GM23248 (cell line): Measurements from ENCODE around the gene SCN4B. TPM values are rescaled to one million over a fixed set of nuclear protein-coding genes. Genes with fewer than 3 reads are reported as not detected.

Experiments
- DNase-seq: peaks from one replicate; pipeline ENCODE4 v3.0.0-alpha.2; 2015
- H2AFZ ChIP-seq: fragments of 200-600 bp; sonication (generic); 2 replicates; pipeline ENCODE4 v1.6.1; 2016; ENCODE audit warnings: antibody characterized with exemption
- H3F3A ChIP-seq: fragments of 200-600 bp; sonication (generic); 2 replicates; pipeline ENCODE4 v1.6.1; 2016; ENCODE audit warnings: mild to moderate bottlenecking, antibody characterized with exemption, mixed run types; ENCODE audit not compliant: insufficient read depth
- H3K27ac ChIP-seq: fragments of 200-600 bp; sonication (generic); 2 replicates; pipeline ENCODE4 v1.5.1; 2016; ENCODE audit warnings: mild to moderate bottlenecking
- H3K27me3 ChIP-seq: fragments of 200-600 bp; sonication (generic); replicated peaks from 2 replicates; pipeline ENCODE4 v1.6.1; 2016; ENCODE audit warnings: mild to moderate bottlenecking; ENCODE audit not compliant: insufficient read depth
- H3K36me3 ChIP-seq: fragments of 200-600 bp; sonication (generic); 2 replicates; pipeline ENCODE4 v1.6.1; 2016; ENCODE audit warnings: low read depth, mild to moderate bottlenecking
- H3K4me1 ChIP-seq: fragments of 200-600 bp; sonication (generic); 2 replicates; pipeline ENCODE4 v1.6.1; 2016; ENCODE audit warnings: mild to moderate bottlenecking; ENCODE audit not compliant: insufficient read depth
- H3K4me2 ChIP-seq: fragments of 200-600 bp; sonication (generic); one replicate; pipeline ENCODE4 v1.6.1; 2016; ENCODE audit warnings: mild to moderate bottlenecking; ENCODE audit not compliant: unreplicated experiment
- H3K4me3 ChIP-seq: fragments of 200-600 bp; sonication (generic); 2 replicates; pipeline ENCODE4 v1.5.1; 2016; ENCODE audit warnings: mild to moderate bottlenecking
- H3K79me2 ChIP-seq: fragments of 200-600 bp; sonication (generic); 2 replicates; pipeline ENCODE4 v1.6.1; 2016; ENCODE audit warnings: mild to moderate bottlenecking; ENCODE audit not compliant: insufficient read depth
- H3K9ac ChIP-seq: fragments of 200-600 bp; sonication (generic); 2 replicates; pipeline ENCODE4 v1.6.1; 2016; ENCODE audit warnings: mild to moderate bottlenecking
- H3K9me2 ChIP-seq: fragments of 200-600 bp; sonication (generic); 2 replicates; pipeline ENCODE4 v1.6.1; 2016; ENCODE audit warnings: mixed run types, mild to moderate bottlenecking, moderate library complexity; ENCODE audit not compliant: insufficient read depth
- H3K9me3 ChIP-seq: fragments of 200-600 bp; sonication (generic); one replicate; pipeline ENCODE4 v1.6.1; 2017; ENCODE audit warnings: low read depth
- H4K20me1 ChIP-seq: fragments of 200-600 bp; sonication (generic); 2 replicates; pipeline ENCODE4 v1.6.0; 2016; ENCODE audit not compliant: insufficient read depth
- EZH2 ChIP-seq: fragments of 200-600 bp; sonication (generic); IDR thresholded peaks from 2 replicates; pipeline ENCODE4 v1.6.1; 2018; ENCODE audit warnings: antibody characterized with exemption, mild to moderate bottlenecking; ENCODE audit not compliant: insufficient read depth, poor library complexity, severe bottlenecking
- EZH2phosphoT487 ChIP-seq: fragments of 200-600 bp; sonication (generic); IDR thresholded peaks from 2 replicates; pipeline ENCODE4 v1.6.1; 2018; ENCODE audit warnings: antibody characterized with exemption, moderate library complexity, mild to moderate bottlenecking, low read depth; ENCODE audit not compliant: insufficient read depth
- WGBS, 2 experiments: methylation state at CpG; one replicate each; pipeline ENCODE4 v1.1.6; 2015 to 2017; ENCODE audit warnings: low lambda C conversion rate in 2 of 2, low coverage in 1 of 2; ENCODE audit errors: missing lambda C conversion rate in 2 of 2; 5-methylcytosine and 5-hydroxymethylcytosine counted together
- in situ Hi-C: fragments of 300-500 bp; cut with MboI; formaldehyde crosslinking; loops from 2 replicates; pipeline ENCODE4 v1.15.0; 2020
- polyA plus RNA-seq: library from polyadenylated mRNA; unstranded; fragments of >200 nt; fragmentation: Nextera tagmentation; extraction: Ambion mirVana; gene quantifications from 2 replicates; pipeline ENCODE4 v1.2.1, GENCODE V29; 2016
- total RNA-seq: library from RNA; depleted of rRNA; stranded (reverse); fragments of >200 nt; shearing (Covaris generic); gene quantifications from 2 replicates; pipeline ENCODE4 v1.2.3, GENCODE V29; 2014

Gene SCN4B
- total and polyA plus RNA-seq, 2 experiments from 2014 or later, result not detected

DNA sequence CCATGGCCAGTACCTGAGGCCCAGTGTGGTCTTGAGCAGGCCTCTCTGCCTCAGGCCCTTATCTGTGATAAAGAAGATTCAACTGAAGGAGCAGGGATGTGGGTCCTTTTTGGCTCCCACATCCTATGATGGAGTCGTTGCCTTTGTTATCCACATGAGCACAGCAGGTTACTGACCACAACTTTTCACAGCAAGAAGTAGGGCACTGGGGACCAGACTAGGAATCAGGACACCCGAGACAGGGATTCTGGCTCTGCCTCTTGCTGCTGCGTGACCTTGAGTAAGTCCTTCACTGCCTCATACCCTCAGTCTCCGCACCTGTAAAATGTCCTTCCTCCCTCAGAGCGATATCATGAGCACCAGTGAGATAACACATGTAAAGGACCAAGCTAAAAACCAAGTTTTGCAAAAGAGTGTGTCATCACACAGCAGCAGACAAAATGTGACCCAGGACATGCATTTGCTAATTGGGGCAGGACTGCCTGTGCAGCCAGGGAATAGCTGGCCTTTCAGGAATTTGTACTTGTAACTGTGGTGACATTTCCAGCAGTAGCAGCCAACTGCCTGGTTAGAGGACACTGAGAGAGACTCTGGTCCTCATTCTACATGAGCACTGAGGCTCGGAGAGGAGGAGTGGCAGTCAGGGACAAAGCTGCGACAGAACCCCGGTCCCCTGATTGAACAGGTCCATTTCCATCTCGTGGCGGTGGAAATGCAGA lies 52.6 kb downstream of the SCN4B start:
- Histone ChIP-seq H3K9me3 (no peaks in the 10 kb centered on the region), H3K27ac (no peak overlapping the region), H4K20me1 (no peaks in the 10 kb centered on the region), H3K9me2 (no peaks in the 10 kb centered on the region), H3K4me2 (no peak overlapping the region), H3K36me3 (no peaks in the 10 kb centered on the region), H3K4me1 (no peaks in the 10 kb centered on the region), H3K79me2 (no peaks in the 10 kb centered on the region), H3K4me3 (no peak overlapping the region), H2AFZ (no peak overlapping the region), H3F3A (no peaks in the 10 kb centered on the region), H3K9ac (no peak overlapping the region), H3K27me3 (peaks cover 19% of the 10 kb centered on the region; the same call in 1 of the 2 replicates)
- 23 to 34% methylated on average over 9 to 10 of the region's 10 CpGs for WGBS, 2 experiments
- no peak for DNase-seq
- in situ Hi-C loops, result no loop called here
- TF ChIP-seq EZH2, result no peak
- TF ChIP-seq EZH2phosphoT487, result no peak

DNA sequence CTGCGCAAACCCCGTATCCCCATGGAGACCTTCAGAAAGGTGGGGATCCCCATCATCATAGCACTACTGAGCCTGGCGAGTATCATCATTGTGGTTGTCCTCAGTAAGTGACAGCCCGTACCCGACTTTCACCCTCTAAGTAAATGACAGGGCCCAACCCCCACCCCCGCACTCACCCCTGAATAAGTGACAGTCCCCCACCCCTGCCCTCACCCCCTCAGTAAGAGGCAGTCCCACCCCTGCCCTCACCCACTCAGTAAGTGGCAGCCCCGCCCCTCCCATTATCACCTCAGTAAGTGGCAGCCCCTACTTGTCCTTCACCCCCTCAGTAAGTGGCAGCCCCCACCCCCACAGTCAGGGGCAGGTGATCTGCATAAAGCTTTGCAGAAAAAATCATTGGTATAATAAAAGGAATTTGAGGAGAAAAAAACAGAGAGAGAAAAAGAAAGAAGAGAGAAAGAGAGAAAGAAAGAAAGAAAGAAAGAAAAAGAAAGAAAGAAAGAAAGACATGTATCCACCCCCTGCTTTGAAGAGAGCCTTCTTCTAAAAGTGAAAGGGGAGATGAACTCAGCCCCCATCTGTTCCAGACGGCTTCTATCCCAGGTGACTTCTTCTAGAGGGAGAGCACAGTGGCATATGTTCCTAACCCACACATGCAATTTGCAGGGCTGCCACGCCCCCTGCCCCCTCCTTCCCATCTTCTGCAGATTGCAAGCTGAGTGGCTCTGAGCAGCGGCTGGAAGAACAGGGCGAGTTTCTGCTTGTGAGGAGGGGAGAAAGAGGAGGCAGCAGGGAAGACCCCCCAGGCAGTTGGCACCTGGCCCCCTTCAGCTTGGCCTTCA lies 53.4 kb downstream of the SCN4B start:
- no peak for DNase-seq
- Histone ChIP-seq H3K9me3 (no peaks in the 10 kb centered on the region), H3K4me2 (no peak overlapping the region), H3K27me3 (peaks cover 25% of the 10 kb centered on the region; the same call in 1 of the 2 replicates), H3K9ac (no peak overlapping the region), H3K36me3 (no peaks in the 10 kb centered on the region), H3K4me3 (no peak overlapping the region), H3K9me2 (no peaks in the 10 kb centered on the region), H3F3A (no peaks in the 10 kb centered on the region), H3K79me2 (no peaks in the 10 kb centered on the region), H3K27ac (no peak overlapping the region), H2AFZ (no peak overlapping the region), H4K20me1 (no peaks in the 10 kb centered on the region), H3K4me1 (no peaks in the 10 kb centered on the region)
- TF ChIP-seq EZH2phosphoT487, result no peak
- TF ChIP-seq EZH2, result no peak
- 34 to 41% methylated on average over 9 to 11 of the region's 11 CpGs for WGBS, 2 experiments
- in situ Hi-C loops, result no loop called here

DNA sequence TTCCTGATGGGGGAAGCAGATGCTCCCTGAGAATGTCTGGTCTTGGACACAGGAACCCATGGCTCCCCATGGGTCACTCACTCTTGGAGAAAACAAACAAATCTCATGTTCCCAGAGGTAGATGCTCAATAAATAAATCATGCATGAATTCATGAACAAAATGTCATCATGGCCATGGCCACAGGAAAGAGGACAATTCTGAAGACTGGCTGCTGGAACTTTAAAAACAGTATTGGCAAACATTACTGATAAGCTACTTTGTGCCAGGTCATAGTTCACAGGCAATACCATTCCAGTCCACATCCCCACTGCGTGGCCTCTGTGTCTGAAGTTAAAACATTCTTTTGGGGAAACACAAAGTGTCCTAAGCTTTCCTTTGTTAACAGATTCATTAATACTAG lies 56.7 kb downstream of the SCN4B start:
- H4K20me1 ChIP-seq, result no peaks in the 10 kb centered on the region
- 22 to 30% methylated on average over 1 of the region's 1 CpG for whole genome bisulfite sequencing, 2 experiments
- H3F3A ChIP-seq, result no peaks in the 10 kb centered on the region
- no peaks in the 10 kb centered on the region for H3K9me3 ChIP-seq
- no peak for TF ChIP-seq EZH2phosphoT487
- no peak for TF ChIP-seq EZH2
- no peak for DNase-seq
- in situ Hi-C loops, result no loop called here
- H3K27me3 ChIP-seq, result 0 out of 2 replicates have a peak, but pooled peaks cover 21% of the 10 kb centered on the region
- H3K9me2 ChIP-seq, result no peaks in the 10 kb centered on the region
- no peak overlapping the region for H2AFZ ChIP-seq
- H3K9ac ChIP-seq, result no peak overlapping the region
- H3K79me2 ChIP-seq, result no peaks in the 10 kb centered on the region
- no peak overlapping the region for H3K4me3 ChIP-seq
- H3K4me1 ChIP-seq, result no peaks in the 10 kb centered on the region
- no peak overlapping the region for H3K27ac ChIP-seq
- H3K36me3 ChIP-seq, result no peaks in the 10 kb centered on the region
- H3K4me2 ChIP-seq, result no peak overlapping the region

DNA sequence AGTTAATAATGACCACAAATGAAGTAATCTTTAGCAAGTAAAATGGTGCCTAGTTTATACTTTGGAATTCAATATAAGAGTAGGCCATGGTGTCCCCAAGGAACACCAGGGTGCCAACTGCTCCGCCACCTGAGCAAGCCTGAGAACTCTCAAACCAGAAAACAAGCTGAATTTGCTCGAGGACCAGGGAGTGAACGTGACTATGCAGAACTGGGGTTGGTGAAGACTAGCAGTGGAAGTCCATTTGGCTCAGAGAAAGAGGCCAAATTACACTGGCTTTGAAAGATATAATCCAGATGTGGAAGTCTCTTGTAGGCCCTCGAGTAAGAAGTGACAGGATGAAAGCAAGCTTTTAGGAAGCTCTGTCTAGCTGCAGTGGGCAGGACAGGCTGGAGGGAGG lies 57.1 kb downstream of the SCN4B start:
- H3F3A ChIP-seq, result no peaks in the 10 kb centered on the region
- no peaks in the 10 kb centered on the region for H4K20me1 ChIP-seq
- 15 to 18% methylated on average over 4 of the region's 4 CpGs for WGBS, 2 experiments
- H3K4me1 ChIP-seq, result no peaks in the 10 kb centered on the region
- TF ChIP-seq EZH2, result no peak
- no peak for TF ChIP-seq EZH2phosphoT487
- no peaks in the 10 kb centered on the region for H3K79me2 ChIP-seq
- no peaks in the 10 kb centered on the region for H3K9me3 ChIP-seq
- no peaks in the 10 kb centered on the region for H3K36me3 ChIP-seq
- no peak overlapping the region for H2AFZ ChIP-seq
- H3K27me3 ChIP-seq, result 0 out of 2 replicates have a peak, but pooled peaks cover 19% of the 10 kb centered on the region
- H3K27ac ChIP-seq, result no peak overlapping the region
- no peaks in the 10 kb centered on the region for H3K9me2 ChIP-seq
- in situ Hi-C loops, result no loop called here
- H3K9ac ChIP-seq, result no peak overlapping the region
- H3K4me2 ChIP-seq, result no peak overlapping the region
- DNase-seq, result no peak
- H3K4me3 ChIP-seq, result no peak overlapping the region
